ENCODE measurements around the gene MEGF8.

GRCh38 chr19:42352301-42353259 is 27.1 kb downstream of the MEGF8 start:
- TF ChIP-seq GATA3 (IDR thresholded peaks at IDR 0.05; ENCODE audit: low read depth, low read length) (no peak), GATA2 (IDR thresholded peaks at IDR 0.05; ENCODE audit: low read depth, low read length) (no peak)

Data from SH-SY5Y (cell line).